GM23338 (cell line): ENCODE results near the gene ZNF536. TPM values are rescaled to one million over a fixed set of nuclear protein-coding genes. Genes with fewer than 3 reads are reported as not detected.

Source experiments
- ATAC-seq: fragments of 200-7000 bp; cut with Tn5 transposase; 3 replicates; pipeline ENCODE4 v1.9.1; 2020
- DNase-seq: peaks from one replicate; pipeline ENCODE4 v3.0.0-alpha.2; 2015; ENCODE audit warnings: low spot score
- H2AFZ ChIP-seq: fragments of 200-600 bp; sonication (generic); 2 replicates; pipeline ENCODE4 v1.8.0; 2016; ENCODE audit warnings: antibody characterized with exemption, mild to moderate bottlenecking, moderate library complexity
- H3F3A ChIP-seq: fragments of 200-600 bp; sonication (generic); replicated peaks from 2 replicates; pipeline ENCODE4 v1.8.0; 2017; ENCODE audit warnings: antibody characterized with exemption, mixed run types, low read depth
- H3K27ac ChIP-seq: fragments of 200-600 bp; sonication (generic); 2 replicates; pipeline ENCODE4 v1.6.1; 2016; ENCODE audit warnings: low read depth
- H3K27me3 ChIP-seq: fragments of 200-600 bp; sonication (generic); 2 replicates; pipeline ENCODE4 v1.8.0; 2016; ENCODE audit warnings: mild to moderate bottlenecking, mixed run types, moderate library complexity; ENCODE audit not compliant: insufficient read depth
- H3K36me3 ChIP-seq: fragments of 200-600 bp; sonication (generic); 2 replicates; pipeline ENCODE4 v1.8.0; 2016; ENCODE audit warnings: mild to moderate bottlenecking; ENCODE audit not compliant: insufficient read depth
- H3K4me1 ChIP-seq: fragments of 200-600 bp; sonication (generic); 2 replicates; pipeline ENCODE4 v1.8.0; 2016; ENCODE audit warnings: mild to moderate bottlenecking, moderate library complexity; ENCODE audit not compliant: insufficient read depth
- H3K4me2 ChIP-seq: fragments of 200-600 bp; sonication (generic); 2 replicates; pipeline ENCODE4 v1.7.1; 2017; ENCODE audit warnings: mixed run types
- H3K4me3 ChIP-seq: fragments of 200-600 bp; sonication (generic); 2 replicates; pipeline ENCODE4 v1.6.1; 2016; ENCODE audit warnings: mixed run types
- H3K79me2 ChIP-seq: fragments of 200-600 bp; sonication (generic); replicated peaks from 2 replicates; pipeline ENCODE4 v1.8.0; 2017; ENCODE audit warnings: mild to moderate bottlenecking; ENCODE audit not compliant: insufficient read depth
- H3K9me2 ChIP-seq: fragments of 200-600 bp; sonication (generic); 2 replicates; pipeline ENCODE4 v1.8.0; 2017; ENCODE audit not compliant: insufficient read depth
- H4K20me1 ChIP-seq: fragments of 200-600 bp; sonication (generic); replicated peaks from 2 replicates; pipeline ENCODE4 v1.8.0; 2017; ENCODE audit warnings: mild to moderate bottlenecking; ENCODE audit not compliant: insufficient read depth
- H3K27ac Mint-ChIP-seq: 2 replicates; pipeline ENCODE4 v1.8.0; 2020; ENCODE audit warnings: inconsistent platforms, mild to moderate bottlenecking, moderate library complexity, mixed read lengths
- H3K27me3 Mint-ChIP-seq: 3 replicates; pipeline ENCODE4 v1.8.0; 2022; ENCODE audit warnings: low read depth, mild to moderate bottlenecking, moderate library complexity, mixed read lengths, inconsistent platforms; ENCODE audit not compliant: insufficient read depth, poor library complexity
- H3K36me3 Mint-ChIP-seq: 3 replicates; pipeline ENCODE4 v1.8.0; 2021; ENCODE audit warnings: low read depth, mild to moderate bottlenecking, inconsistent platforms, moderate library complexity, mixed read lengths
- H3K4me1 Mint-ChIP-seq: 3 replicates; pipeline ENCODE4 v1.8.0; 2020; ENCODE audit warnings: mild to moderate bottlenecking, inconsistent platforms, mixed read lengths
- H3K4me3 Mint-ChIP-seq: 3 replicates; pipeline ENCODE4 v1.8.0; 2021; ENCODE audit warnings: moderate library complexity, mild to moderate bottlenecking, inconsistent platforms, mixed read lengths
- H3K9me3 Mint-ChIP-seq: 3 replicates; pipeline ENCODE4 v1.8.0; 2020; ENCODE audit warnings: moderate library complexity, mild to moderate bottlenecking, inconsistent platforms, mixed read lengths
- CREB1 ChIP-seq: fragments of 250-450 bp; sonication (Bioruptor Pico); IDR thresholded peaks from 2 replicates; pipeline ENCODE4 v1.5.0; 2020; ENCODE audit warnings: low read depth, mild to moderate bottlenecking, moderate library complexity
- EZH2 ChIP-seq: fragments of 200-600 bp; sonication (generic); IDR thresholded peaks from one replicate; pipeline ENCODE4 v1.8.0; 2017; ENCODE audit warnings: antibody characterized with exemption, mild to moderate bottlenecking, low read depth; ENCODE audit not compliant: unreplicated experiment
- EZH2phosphoT487 ChIP-seq: fragments of 200-600 bp; sonication (generic); IDR thresholded peaks from one replicate; pipeline ENCODE4 v1.8.1; 2018; ENCODE audit warnings: antibody characterized with exemption; ENCODE audit not compliant: unreplicated experiment
- JUNB ChIP-seq: IDR thresholded peaks from one replicate; pipeline ENCODE4 v1.6.1; 2016; ENCODE audit warnings: antibody characterized with exemption; ENCODE audit not compliant: unreplicated experiment
- NANOG ChIP-seq: IDR thresholded peaks from 2 replicates; pipeline ENCODE4 v1.6.1; 2016; ENCODE audit warnings: antibody characterized with exemption, borderline replicate concordance
- POLR2AphosphoS5 ChIP-seq: IDR thresholded peaks from 2 replicates; pipeline ENCODE4 v1.6.1; 2016; ENCODE audit warnings: antibody characterized with exemption, low read depth
- REST ChIP-seq: IDR thresholded peaks from one replicate; pipeline ENCODE4 v1.6.1; 2018; ENCODE audit warnings: antibody characterized with exemption; ENCODE audit not compliant: unreplicated experiment
- ZNF114 ChIP-seq: fragments of 250-450 bp; sonication (Bioruptor Pico); IDR thresholded peaks from 2 replicates; pipeline ENCODE4 v1.5.0; 2020; ENCODE audit warnings: mild to moderate bottlenecking, moderate library complexity
- ZNF462 ChIP-seq: fragments of 250-450 bp; sonication (Bioruptor Pico); IDR thresholded peaks from 2 replicates; pipeline ENCODE4 v1.5.0; 2020; ENCODE audit warnings: mild to moderate bottlenecking, moderate library complexity
- polyA plus RNA-seq: library from polyadenylated mRNA; unstranded; fragments of >200 nt; fragmentation: Nextera tagmentation; extraction: Ambion mirVana; gene quantifications from 2 replicates; pipeline ENCODE4 v1.2.1, GENCODE V29; 2016
- total RNA-seq: library from RNA; depleted of rRNA; stranded (reverse); fragments of >200 nt; shearing (Covaris generic); gene quantifications from 2 replicates; pipeline ENCODE4 v1.2.3, GENCODE V29; 2014

ZNF536 gene
- total and polyA plus RNA-seq, 2 experiments from 2014 or later: 0.07 TPM; not detected in 1

GRCh38 chr19:30521937-30522336 is 149.8 kb downstream of the ZNF536 start:
- H3K9me2 ChIP-seq: 0 out of 2 replicates have a peak, but pooled peaks cover 5% of the 10 kb centered on the region
- DNase-seq (no peak), ATAC-seq (no peak)
- no peak overlapping the region for H2AFZ ChIP-seq
- no peaks in the 10 kb centered on the region for H3F3A ChIP-seq
- H3K27me3 Mint-ChIP-seq: peaks cover 5% of the 10 kb centered on the region
- no peaks in the 10 kb centered on the region for H3K36me3 ChIP-seq
- H3K79me2 ChIP-seq: no peaks in the 10 kb centered on the region
- no peak overlapping the region for H3K4me3 ChIP-seq
- H3K4me2 ChIP-seq: no peak overlapping the region
- no peak for TF ChIP-seq NANOG
- no peak for TF ChIP-seq ZNF462 (CRISPR knock-in tag)
- TF ChIP-seq JUNB: no peak
- no peak for TF ChIP-seq ZNF114 (CRISPR knock-in tag)
- no peak for TF ChIP-seq REST
- no peak for TF ChIP-seq EZH2
- no peak for TF ChIP-seq POLR2AphosphoS5
- TF ChIP-seq EZH2phosphoT487: no peak
- TF ChIP-seq CREB1 (CRISPR knock-in tag): no peak
- no peaks in the 10 kb centered on the region for H3K36me3 Mint-ChIP-seq
- no peaks in the 10 kb centered on the region; the same call in 2 of the 3 replicates for H3K9me3 Mint-ChIP-seq
- no peaks in the 10 kb centered on the region; the same call in 1 of the 2 replicates for H3K4me1 ChIP-seq
- no peak overlapping the region for H3K4me3 Mint-ChIP-seq
- no peak overlapping the region for H3K27ac Mint-ChIP-seq
- H3K27ac ChIP-seq: no peak overlapping the region
- no peaks in the 10 kb centered on the region for H4K20me1 ChIP-seq
- H3K4me1 Mint-ChIP-seq: peaks cover 17% of the 10 kb centered on the region
- no peaks in the 10 kb centered on the region for H3K27me3 ChIP-seq
